Measurements from ENCODE around the gene AGXT. TPM values are rescaled to one million over a fixed set of nuclear protein-coding genes. Genes with fewer than 3 reads are reported as not detected.

Gene AGXT
- total RNA-seq, 3 donors from 2014 or later = under 0.01 TPM; not detected in 2

DNA sequence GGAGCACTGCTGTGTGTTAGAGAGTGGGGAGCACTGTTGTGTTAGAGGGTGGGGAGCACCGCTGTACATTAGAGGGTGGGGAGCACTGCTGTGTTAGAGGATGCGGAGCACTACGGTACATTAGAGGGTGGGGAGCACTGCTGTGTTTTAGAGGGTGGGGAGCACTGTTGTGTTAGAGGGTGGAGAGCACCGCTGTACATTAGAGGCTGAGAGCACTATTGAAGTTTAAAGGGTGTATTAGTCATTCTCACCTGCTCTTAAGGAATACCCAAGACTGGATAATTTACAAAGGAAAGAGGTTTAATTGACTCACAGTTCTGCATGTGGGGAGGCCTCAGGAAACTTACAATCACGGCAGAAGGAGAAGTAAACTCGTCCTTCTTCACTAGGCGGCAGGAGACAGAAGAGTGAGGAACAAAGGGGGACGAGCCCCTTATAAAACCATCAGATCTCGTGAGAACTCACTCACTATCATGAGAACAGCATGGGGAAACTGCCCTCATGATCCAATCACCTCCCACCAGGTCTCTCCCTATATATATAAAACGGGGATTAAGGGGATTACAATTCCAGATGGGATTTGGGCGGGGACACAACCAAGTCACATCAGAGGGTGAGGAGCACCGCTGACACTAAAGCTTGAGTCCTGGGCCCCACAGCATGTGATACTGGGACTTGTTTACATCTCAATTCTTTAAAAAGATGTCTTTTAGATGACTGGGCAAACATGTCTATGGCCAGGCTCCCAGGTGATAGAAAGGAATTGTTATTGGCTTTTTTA, 19.5 kb upstream of the AGXT start:
- no peak overlapping the region for H3K27ac ChIP-seq
- no peaks in the 10 kb centered on the region for H3K27me3 ChIP-seq
- H3K4me1 ChIP-seq = no peaks in the 10 kb centered on the region
- intact Hi-C loops (cut with DNase I; ENCODE audit: low total_unique reads) = no loop called here
- peaks cover 0 to 1% of the 10 kb centered on the region in 2 donors for H3K9me3 ChIP-seq
- H3K36me3 ChIP-seq = no peaks in the 10 kb centered on the region
- no peak for TF ChIP-seq POLR2AphosphoS5 (IDR thresholded peaks at IDR 0.05)
- TF ChIP-seq POLR2A (IDR thresholded peaks at IDR 0.05) = no peak
- TF ChIP-seq, protein P1, sequence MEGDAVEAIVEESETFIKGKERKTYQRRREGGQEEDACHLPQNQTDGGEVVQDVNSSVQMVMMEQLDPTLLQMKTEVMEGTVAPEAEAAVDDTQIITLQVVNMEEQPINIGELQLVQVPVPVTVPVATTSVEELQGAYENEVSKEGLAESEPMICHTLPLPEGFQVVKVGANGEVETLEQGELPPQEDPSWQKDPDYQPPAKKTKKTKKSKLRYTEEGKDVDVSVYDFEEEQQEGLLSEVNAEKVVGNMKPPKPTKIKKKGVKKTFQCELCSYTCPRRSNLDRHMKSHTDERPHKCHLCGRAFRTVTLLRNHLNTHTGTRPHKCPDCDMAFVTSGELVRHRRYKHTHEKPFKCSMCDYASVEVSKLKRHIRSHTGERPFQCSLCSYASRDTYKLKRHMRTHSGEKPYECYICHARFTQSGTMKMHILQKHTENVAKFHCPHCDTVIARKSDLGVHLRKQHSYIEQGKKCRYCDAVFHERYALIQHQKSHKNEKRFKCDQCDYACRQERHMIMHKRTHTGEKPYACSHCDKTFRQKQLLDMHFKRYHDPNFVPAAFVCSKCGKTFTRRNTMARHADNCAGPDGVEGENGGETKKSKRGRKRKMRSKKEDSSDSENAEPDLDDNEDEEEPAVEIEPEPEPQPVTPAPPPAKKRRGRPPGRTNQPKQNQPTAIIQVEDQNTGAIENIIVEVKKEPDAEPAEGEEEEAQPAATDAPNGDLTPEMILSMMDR (IDR thresholded peaks at IDR 0.05) = no peak
- no peak for DNase-seq (ENCODE audit: low spot score in 2 of 2)
- H3K4me3 ChIP-seq = no peak overlapping the region

DNA sequence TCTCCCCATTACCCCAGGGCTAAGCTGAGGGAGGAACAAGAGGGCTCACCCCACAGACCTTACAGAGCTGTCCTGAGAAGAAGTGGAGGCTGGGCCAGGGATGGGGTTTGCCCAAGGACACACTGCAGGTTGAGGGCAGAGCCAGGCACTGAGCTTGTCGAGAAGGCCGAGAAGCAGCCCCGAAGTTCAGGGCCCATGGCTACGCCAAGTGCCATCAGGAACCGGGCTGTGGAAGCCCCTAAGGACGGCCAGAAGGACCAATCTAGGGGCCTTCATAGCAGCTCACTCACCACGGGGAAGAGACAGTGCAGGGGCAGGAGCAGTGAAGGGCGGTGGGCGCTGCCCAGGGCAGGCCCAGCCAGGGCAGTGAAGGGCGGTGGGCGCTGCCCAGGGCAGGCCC, 18.6 kb upstream of the AGXT start:
- no peaks in the 10 kb centered on the region for H3K27me3 ChIP-seq
- no peak for DNase-seq (ENCODE audit: low spot score in 2 of 2)
- peaks cover 2 to 8% of the 10 kb centered on the region in 2 donors for H3K9me3 ChIP-seq
- intact Hi-C loops (cut with DNase I; ENCODE audit: low total_unique reads) = no loop called here
- H3K4me1 ChIP-seq = no peaks in the 10 kb centered on the region
- H3K4me3 ChIP-seq = no peak overlapping the region
- no peaks in the 10 kb centered on the region for H3K36me3 ChIP-seq
- no peak overlapping the region for H3K27ac ChIP-seq
- TF ChIP-seq, protein P1 (IDR thresholded peaks at IDR 0.05) = no peak
- TF ChIP-seq POLR2AphosphoS5 (IDR thresholded peaks at IDR 0.05) (no peak), POLR2A (IDR thresholded peaks at IDR 0.05) (no peak)

DNA sequence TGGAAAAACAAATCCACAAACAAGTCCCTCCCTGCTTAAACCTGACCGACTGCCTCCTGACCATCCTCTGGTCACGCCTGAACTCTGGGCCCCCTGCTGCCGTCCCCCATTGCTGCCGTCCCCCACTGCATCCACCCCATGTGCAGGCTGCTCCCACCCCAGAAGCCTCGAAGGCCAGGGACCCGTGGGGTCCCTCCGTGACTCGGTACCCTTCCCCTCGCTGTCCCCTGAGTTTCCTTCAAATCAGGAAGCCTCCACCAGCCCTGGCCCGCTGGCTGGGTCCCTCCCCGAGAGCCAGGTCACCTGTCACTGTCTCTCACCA, 17.9 kb upstream of the AGXT start:
- Histone ChIP-seq H3K27me3 (no peaks in the 10 kb centered on the region), H3K4me3 (no peak overlapping the region), H3K4me1 (no peaks in the 10 kb centered on the region), H3K36me3 (no peaks in the 10 kb centered on the region), H3K9me3 (peaks cover 2 to 8% of the 10 kb centered on the region in 2 donors), H3K27ac (no peak overlapping the region)
- no peak for DNase-seq (ENCODE audit: low spot score in 2 of 2)
- TF ChIP-seq, protein P1 (IDR thresholded peaks at IDR 0.05) = no peak
- TF ChIP-seq POLR2A (IDR thresholded peaks at IDR 0.05) (no peak), POLR2AphosphoS5 (IDR thresholded peaks at IDR 0.05) (no peak)
- intact Hi-C loops (cut with DNase I; ENCODE audit: low total_unique reads) = no loop called here

DNA sequence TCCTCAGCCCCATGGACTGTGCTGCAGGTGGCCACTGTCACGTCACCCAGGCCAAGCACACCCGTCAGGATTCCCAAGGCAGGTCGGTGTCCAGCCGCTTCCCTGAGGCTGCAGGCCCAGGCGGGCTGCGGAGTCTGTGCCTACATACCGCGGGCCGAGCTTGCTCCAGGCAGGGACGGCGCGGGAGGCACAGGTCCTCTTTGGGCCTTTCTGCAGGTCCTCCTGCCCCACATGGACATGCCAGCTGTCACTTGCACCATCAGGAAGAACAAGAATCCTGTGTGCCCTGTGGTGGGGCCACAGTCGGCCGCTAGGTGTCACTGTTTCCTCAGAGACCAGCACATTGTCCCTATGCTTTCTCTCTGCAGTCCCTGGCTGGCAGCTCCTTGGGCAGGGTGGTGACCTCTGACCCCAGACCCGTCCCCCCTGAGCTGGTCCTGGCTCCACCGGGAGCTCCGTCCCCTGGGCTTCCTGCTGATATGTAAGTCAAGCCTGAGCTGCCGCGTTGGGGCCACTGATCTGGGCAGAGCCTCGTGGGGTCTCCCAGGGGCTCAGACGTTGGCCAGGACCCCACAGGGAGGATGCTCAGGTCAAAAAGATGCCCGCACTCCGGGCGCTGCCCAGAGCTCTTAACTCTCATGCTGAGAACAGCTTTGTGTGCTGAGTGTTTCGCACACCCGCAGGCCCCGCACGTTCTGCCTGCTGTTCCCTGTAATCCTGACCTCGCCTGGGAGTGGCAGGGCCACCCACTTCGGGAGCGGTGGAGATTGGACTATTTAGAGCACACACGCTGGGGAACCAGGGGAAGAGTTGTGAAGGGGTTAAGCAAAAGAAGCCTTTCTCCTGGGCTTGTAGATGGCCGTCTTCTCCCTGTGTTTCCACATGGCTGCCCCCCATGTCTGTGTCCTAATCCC, 17.3 kb upstream of the AGXT start:
- H3K27me3 ChIP-seq = no peaks in the 10 kb centered on the region
- peaks cover 2 to 8% of the 10 kb centered on the region in 2 donors for H3K9me3 ChIP-seq
- no peak overlapping the region for H3K4me3 ChIP-seq
- no peak for TF ChIP-seq POLR2A (IDR thresholded peaks at IDR 0.05)
- TF ChIP-seq, protein P1 (IDR thresholded peaks at IDR 0.05) = peak; percentile 33 to 94 (median 89)
- TF ChIP-seq POLR2AphosphoS5 (IDR thresholded peaks at IDR 0.05) = peak in 1 of 3 donors; percentile 59
- H3K4me1 ChIP-seq = no peaks in the 10 kb centered on the region
- intact Hi-C loops (cut with DNase I; ENCODE audit: low total_unique reads) = no loop called here
- H3K27ac ChIP-seq = no peak overlapping the region
- peak; percentile 72 to 88 for DNase-seq (ENCODE audit: low spot score in 2 of 2)
- H3K36me3 ChIP-seq = no peaks in the 10 kb centered on the region
